HG03571 (cell line): ENCODE data around the gene FABP3.
"Not testable (repeated sequence)": the region's sequence is repeated elsewhere in the genome, so short reads cannot be mapped to it uniquely, and the experiment has no call there.

ENCODE experiments used
- ATAC-seq: cut with Tn5 transposase; IDR thresholded peaks from one replicate; pipeline ENCODE4 v1.9.1; 2021; ENCODE audit not compliant: unreplicated experiment

Gene FABP3

GRCh38 chr1:31399976-31400375 is 27.1 kb upstream of the FABP3 start:
- no peak for ATAC-seq

GRCh38 chr1:31398246-31398645 is 25.4 kb upstream of the FABP3 start:
- no peak for ATAC-seq

GRCh38 chr1:31397360-31398095 is 24.7 kb upstream of the FABP3 start:
- ATAC-seq: no peak

GRCh38 chr1:31396633-31397351 is 23.9 kb upstream of the FABP3 start:
- no peak for ATAC-seq

- no peak for ATAC-seq
These were observed 21.8 kb upstream of the FABP3 start for GRCh38 chr1:31394584-31395193.

GRCh38 chr1:31393463-31393862 is 20.6 kb upstream of the FABP3 start:
- no peak for ATAC-seq

- no peak for ATAC-seq
These were observed 17.2 kb upstream of the FABP3 start for GRCh38 chr1:31390071-31390470.

GRCh38 chr1:31389616-31390015 is 16.7 kb upstream of the FABP3 start:
- no peak for ATAC-seq

- no peak for ATAC-seq
These were observed 14.7 kb upstream of the FABP3 start for GRCh38 chr1:31387612-31388011.

GRCh38 chr1:31386576-31387243 is 13.8 kb upstream of the FABP3 start:
- ATAC-seq: not testable (repeated sequence)

- no peak for ATAC-seq
These were observed 11.1 kb upstream of the FABP3 start for GRCh38 chr1:31383967-31384366.

- no peak for ATAC-seq
These were observed 9.6 kb upstream of the FABP3 start for GRCh38 chr1:31382379-31382989.

GRCh38 chr1:31381394-31382294 is 8.8 kb upstream of the FABP3 start:
- ATAC-seq: no peak

- no peak for ATAC-seq
These were observed 7.3 kb upstream of the FABP3 start for GRCh38 chr1:31380181-31380580.

- no peak for ATAC-seq
These were observed 5.1 kb upstream of the FABP3 start for GRCh38 chr1:31378001-31378400.

GRCh38 chr1:31377364-31377863 is 4.5 kb upstream of the FABP3 start:
- ATAC-seq: no peak

- no peak for ATAC-seq
These were observed 3.7 kb upstream of the FABP3 start for GRCh38 chr1:31376375-31377134.

GRCh38 chr1:31374511-31375196 is 1.8 kb upstream of the FABP3 start:
- ATAC-seq: no peak
